ENCODE measurements around the gene GBF1.

- no peak for TF ChIP-seq CTCF (optimal IDR thresholded peaks at IDR 0.05 in 1 of 3, IDR thresholded peaks at IDR 0.05 in 1 of 3, conservative IDR thresholded peaks at IDR 0.05 in 1 of 3; ENCODE audit: extremely low read depth in 1 of 3, insufficient read depth in 2 of 3, low read length in 3 of 3)
- no peak for TF ChIP-seq EZH2 (IDR thresholded peaks at IDR 0.05; ENCODE audit: low read length)
Measured at GRCh38 chr10:102306710-102307109, 61.4 kb downstream of the GBF1 start.
